ENCODE measurements around the gene CST8.

- TF ChIP-seq CTCF (IDR thresholded peaks at IDR 0.05; ENCODE audit: poor library complexity) (no peak), EZH2 (IDR thresholded peaks at IDR 0.05; ENCODE audit: borderline replicate concordance) (no peak), EZH2phosphoT487 (IDR thresholded peaks at IDR 0.05; ENCODE audit: low read depth, severe bottlenecking, unreplicated experiment) (no peak)
Observed at GRCh38 chr20:23476015-23476754, 14.7 kb upstream of the CST8 start.

Data from hepatocyte (in vitro differentiated cells).